Loucy (cell line): Measurements from ENCODE around the gene ARHGAP25.
A peak's percentile ranks its signal among the peaks of the same experiment; 100 is the strongest.

ENCODE experiments used
- H2AFZ ChIP-seq: fragments of 200-600 bp; sonication (generic); 2 replicates; pipeline ENCODE4 v1.6.0; 2016; ENCODE audit warnings: antibody characterized with exemption, mild to moderate bottlenecking, low read length, moderate library complexity
- H3F3A ChIP-seq: fragments of 200-600 bp; 2 replicates; pipeline ENCODE4 v1.6.0; 2016; ENCODE audit warnings: antibody characterized with exemption, low read depth, mild to moderate bottlenecking
- H3K27me3 ChIP-seq: fragments of 200-600 bp; sonication (generic); 2 replicates; pipeline ENCODE4 v1.6.1; 2014; ENCODE audit warnings: low read length, mild to moderate bottlenecking; ENCODE audit not compliant: insufficient read depth, poor library complexity, severe bottlenecking
- H3K36me3 ChIP-seq: fragments of 200-600 bp; sonication (generic); 2 replicates; pipeline ENCODE4 v1.6.1; 2016; ENCODE audit warnings: low read length; ENCODE audit not compliant: insufficient read depth
- H3K4me1 ChIP-seq: fragments of 200-600 bp; sonication (generic); 2 replicates; pipeline ENCODE4 v1.5.1; 2014; ENCODE audit warnings: low read length, mild to moderate bottlenecking; ENCODE audit not compliant: insufficient read depth, poor library complexity, severe bottlenecking
- H3K4me2 ChIP-seq: fragments of 200-600 bp; sonication (generic); 2 replicates; pipeline ENCODE4 v1.6.0; 2014; ENCODE audit warnings: antibody characterized with exemption, low read length, low read depth, mild to moderate bottlenecking; ENCODE audit not compliant: poor library complexity, severe bottlenecking
- H3K4me3 ChIP-seq: fragments of 200-600 bp; sonication (generic); 2 replicates; pipeline ENCODE4 v1.5.1; 2014; ENCODE audit warnings: low read length, mild to moderate bottlenecking, mixed read lengths; ENCODE audit not compliant: poor library complexity, severe bottlenecking
- H3K79me2 ChIP-seq: fragments of 200-600 bp; sonication (generic); 2 replicates; pipeline ENCODE4 v1.6.1; 2014; ENCODE audit warnings: low read length; ENCODE audit not compliant: insufficient read depth
- H3K9ac ChIP-seq: fragments of 200-600 bp; sonication (generic); 2 replicates; pipeline ENCODE4 v1.6.0; 2014; ENCODE audit warnings: mild to moderate bottlenecking, low read depth, low read length, moderate library complexity; ENCODE audit not compliant: poor library complexity, severe bottlenecking
- H3K9me2 ChIP-seq: fragments of 200-600 bp; sonication (generic); replicated peaks from 2 replicates; pipeline ENCODE4 v1.6.1; 2016; ENCODE audit warnings: low read depth, low read length, mixed read lengths
- H3K9me3 ChIP-seq: fragments of 200-600 bp; sonication (generic); 2 replicates; pipeline ENCODE4 v1.6.1; 2014; ENCODE audit warnings: mild to moderate bottlenecking, antibody characterized with exemption, low read length, low read depth; ENCODE audit not compliant: insufficient read depth
- H4K20me1 ChIP-seq: fragments of 200-600 bp; sonication (generic); 2 replicates; pipeline ENCODE4 v1.6.0; 2014; ENCODE audit warnings: antibody characterized with exemption, low read length, mild to moderate bottlenecking; ENCODE audit not compliant: insufficient read depth, poor library complexity, severe bottlenecking
- EZH2phosphoT487 ChIP-seq: fragments of 200-600 bp; IDR thresholded peaks from 2 replicates; pipeline ENCODE4 v1.6.1; 2018; ENCODE audit warnings: antibody characterized with exemption, mild to moderate bottlenecking, moderate library complexity, borderline replicate concordance
- TF ChIP-seq, protein P1 (sequence below): fragments of 200-600 bp; sonication (generic); conservative IDR thresholded peaks from 2 replicates; pipeline ENCODE4 v1.5.1; 2014; ENCODE audit warnings: mild to moderate bottlenecking, antibody characterized with exemption, low read length

The ARHGAP25 gene

DNA sequence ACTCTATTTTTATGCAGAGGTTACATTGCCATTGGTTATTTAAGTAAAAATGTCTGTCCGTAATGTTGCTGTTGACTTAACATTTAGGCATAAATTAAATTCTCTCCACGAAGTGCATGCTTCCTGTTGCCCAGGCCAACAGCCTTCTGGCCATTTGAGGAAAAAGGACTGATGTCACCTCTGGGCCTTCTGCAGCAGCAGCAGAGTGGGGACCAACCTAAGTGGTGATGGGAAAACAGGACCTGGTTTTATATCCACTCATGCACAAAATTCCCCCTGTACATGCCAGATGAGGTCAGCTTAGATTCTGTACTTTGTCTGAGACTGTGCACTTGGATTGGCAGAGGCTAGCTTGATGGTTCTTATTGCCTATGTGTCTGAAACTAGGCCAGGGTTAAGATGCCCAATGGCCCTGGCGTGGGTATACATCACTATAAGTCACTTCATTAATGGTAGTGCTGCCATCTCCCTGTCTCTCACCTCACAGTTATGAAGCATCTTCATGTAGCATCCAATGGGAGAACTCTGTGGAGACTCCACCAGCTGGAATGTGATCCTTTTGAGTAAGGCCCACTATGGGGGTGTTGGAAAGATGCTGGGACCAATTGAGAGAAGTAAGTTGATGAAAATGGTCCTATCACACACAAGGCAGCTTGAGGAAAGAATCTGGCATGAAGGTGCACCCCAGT is 4.4 kb downstream of the ARHGAP25 start:
- TF ChIP-seq EZH2phosphoT487, result no peak
- TF ChIP-seq, protein P1, sequence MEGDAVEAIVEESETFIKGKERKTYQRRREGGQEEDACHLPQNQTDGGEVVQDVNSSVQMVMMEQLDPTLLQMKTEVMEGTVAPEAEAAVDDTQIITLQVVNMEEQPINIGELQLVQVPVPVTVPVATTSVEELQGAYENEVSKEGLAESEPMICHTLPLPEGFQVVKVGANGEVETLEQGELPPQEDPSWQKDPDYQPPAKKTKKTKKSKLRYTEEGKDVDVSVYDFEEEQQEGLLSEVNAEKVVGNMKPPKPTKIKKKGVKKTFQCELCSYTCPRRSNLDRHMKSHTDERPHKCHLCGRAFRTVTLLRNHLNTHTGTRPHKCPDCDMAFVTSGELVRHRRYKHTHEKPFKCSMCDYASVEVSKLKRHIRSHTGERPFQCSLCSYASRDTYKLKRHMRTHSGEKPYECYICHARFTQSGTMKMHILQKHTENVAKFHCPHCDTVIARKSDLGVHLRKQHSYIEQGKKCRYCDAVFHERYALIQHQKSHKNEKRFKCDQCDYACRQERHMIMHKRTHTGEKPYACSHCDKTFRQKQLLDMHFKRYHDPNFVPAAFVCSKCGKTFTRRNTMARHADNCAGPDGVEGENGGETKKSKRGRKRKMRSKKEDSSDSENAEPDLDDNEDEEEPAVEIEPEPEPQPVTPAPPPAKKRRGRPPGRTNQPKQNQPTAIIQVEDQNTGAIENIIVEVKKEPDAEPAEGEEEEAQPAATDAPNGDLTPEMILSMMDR, result no peak
- Histone ChIP-seq H3K9ac (peak overlapping the region; percentile 84), H3K9me3 (no peaks in the 10 kb centered on the region), H3K4me3 (peak overlapping the region; percentile 76), H3K9me2 (no peaks in the 10 kb centered on the region), H3F3A (no peaks in the 10 kb centered on the region), H3K27me3 (no peaks in the 10 kb centered on the region), H3K79me2 (peaks cover 93% of the 10 kb centered on the region), H3K4me1 (peaks cover 98% of the 10 kb centered on the region), H3K4me2 (peak overlapping the region; percentile 92), H2AFZ (no peak overlapping the region), H3K36me3 (no peaks in the 10 kb centered on the region), H4K20me1 (no peaks in the 10 kb centered on the region)

DNA sequence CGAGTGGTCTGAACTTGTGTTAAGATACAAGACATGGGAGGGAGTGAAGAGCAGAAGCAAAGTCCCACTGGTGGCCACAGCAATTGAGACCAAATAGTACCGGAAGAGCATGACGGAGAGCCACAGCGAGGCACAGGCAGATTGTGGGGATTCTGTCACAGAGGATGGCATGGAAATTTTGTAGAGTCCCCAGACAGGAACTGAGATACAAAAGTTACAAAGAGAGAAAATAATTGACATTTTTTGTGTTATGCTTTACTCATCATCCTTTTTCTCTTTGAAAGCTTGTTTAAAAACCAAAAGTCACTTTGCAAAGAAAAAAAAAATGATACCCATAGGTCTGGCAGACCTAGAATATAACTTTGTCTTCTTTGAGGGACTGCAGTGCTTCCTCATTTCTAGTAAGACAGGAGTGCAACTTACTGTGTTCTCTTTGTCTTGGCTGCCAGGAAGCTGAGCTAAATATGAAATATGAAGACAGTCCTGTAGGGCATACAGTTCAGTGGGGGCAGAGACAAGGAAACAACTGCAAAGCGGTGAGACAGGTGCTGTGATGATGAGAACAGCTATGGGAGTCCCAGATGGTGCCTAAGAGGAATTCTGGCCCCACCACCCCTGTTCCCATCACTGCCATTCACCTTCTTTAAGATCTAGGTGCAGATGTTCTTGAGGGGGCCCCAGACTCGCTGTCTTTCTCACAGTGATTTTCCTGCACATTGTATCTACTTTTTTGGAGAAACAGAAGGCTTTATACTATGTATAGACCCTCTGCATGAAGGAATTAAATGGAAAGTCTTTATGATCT is 5.2 kb downstream of the ARHGAP25 start:
- Histone ChIP-seq H3K4me2 (peak overlapping the region; percentile 92), H3K4me3 (peak overlapping the region; percentile 76), H3K9me2 (no peaks in the 10 kb centered on the region), H3K79me2 (peaks cover 99% of the 10 kb centered on the region), H3K9ac (peak overlapping the region; percentile 84), H3K27me3 (no peaks in the 10 kb centered on the region), H3F3A (no peaks in the 10 kb centered on the region), H3K4me1 (peaks cover 98% of the 10 kb centered on the region), H4K20me1 (no peaks in the 10 kb centered on the region), H3K9me3 (no peaks in the 10 kb centered on the region), H2AFZ (no peak overlapping the region), H3K36me3 (no peaks in the 10 kb centered on the region)
- TF ChIP-seq, protein P1, result no peak
- no peak for TF ChIP-seq EZH2phosphoT487

DNA sequence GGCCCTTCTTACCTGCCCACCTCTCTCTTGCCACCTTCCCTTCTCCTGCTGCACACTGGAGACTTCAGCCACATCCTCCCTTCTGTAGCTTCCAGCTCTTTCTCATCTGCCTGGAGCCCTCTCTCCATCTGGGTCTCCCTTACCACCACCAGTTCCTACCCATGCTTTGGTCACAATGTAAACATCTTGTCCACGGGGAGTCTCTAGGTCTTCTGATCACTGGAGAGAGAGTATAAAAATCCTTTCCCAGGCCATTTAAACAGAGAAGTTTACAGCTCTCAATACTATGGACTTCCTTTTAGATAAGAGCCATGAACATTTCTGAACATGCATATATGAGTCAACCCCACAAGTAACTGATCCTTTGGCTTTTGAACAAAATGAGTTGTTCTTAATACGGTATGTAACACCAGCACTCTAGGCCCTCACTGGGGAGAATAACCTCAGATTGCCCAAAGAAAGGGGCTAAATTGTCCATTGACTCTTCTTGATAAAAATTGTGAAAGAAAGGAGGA is 5.8 kb downstream of the ARHGAP25 start:
- H3K79me2 ChIP-seq, result peaks cover 99% of the 10 kb centered on the region
- no peaks in the 10 kb centered on the region for H3K9me2 ChIP-seq
- H3K4me3 ChIP-seq, result peak overlapping the region; percentile 76
- no peaks in the 10 kb centered on the region for H3F3A ChIP-seq
- H3K36me3 ChIP-seq, result 0 out of 2 replicates have a peak, but pooled peaks cover 3% of the 10 kb centered on the region
- H3K9ac ChIP-seq, result peak overlapping the region; percentile 84
- TF ChIP-seq, protein P1, result no peak
- TF ChIP-seq EZH2phosphoT487, result no peak
- H3K9me3 ChIP-seq, result no peaks in the 10 kb centered on the region
- no peaks in the 10 kb centered on the region for H3K27me3 ChIP-seq
- H3K4me1 ChIP-seq, result peaks cover 98% of the 10 kb centered on the region
- no peaks in the 10 kb centered on the region for H4K20me1 ChIP-seq
- peak overlapping the region; percentile 92 for H3K4me2 ChIP-seq
- no peak overlapping the region; the same call in 1 of the 2 replicates for H2AFZ ChIP-seq
